Panc1 (cell line): Measurements from ENCODE around the gene DNAJC18.

Source experiments
- CTCF ChIP-seq: fragments of 450-650 bp; IDR thresholded peaks from 2 replicates; pipeline ENCODE4 v1.5.1; 2017; ENCODE audit warnings: mild to moderate bottlenecking
- TF ChIP-seq, protein P1 (sequence below), 2 experiments: IDR thresholded peaks; 2 replicates each; pipeline ENCODE4 v1.6.1; 2011 to 2012; ENCODE audit warnings: low read depth in 2 of 2, control low read depth in 1 of 2, low read length in 1 of 2, mild to moderate bottlenecking in 1 of 2, moderate library complexity in 1 of 2; ENCODE audit not compliant: insufficient read depth in 1 of 2

GRCh38 chr5:139415869-139416268, 23.5 kb downstream of the DNAJC18 start:
- TF ChIP-seq CTCF = no peak
- TF ChIP-seq, protein P1, sequence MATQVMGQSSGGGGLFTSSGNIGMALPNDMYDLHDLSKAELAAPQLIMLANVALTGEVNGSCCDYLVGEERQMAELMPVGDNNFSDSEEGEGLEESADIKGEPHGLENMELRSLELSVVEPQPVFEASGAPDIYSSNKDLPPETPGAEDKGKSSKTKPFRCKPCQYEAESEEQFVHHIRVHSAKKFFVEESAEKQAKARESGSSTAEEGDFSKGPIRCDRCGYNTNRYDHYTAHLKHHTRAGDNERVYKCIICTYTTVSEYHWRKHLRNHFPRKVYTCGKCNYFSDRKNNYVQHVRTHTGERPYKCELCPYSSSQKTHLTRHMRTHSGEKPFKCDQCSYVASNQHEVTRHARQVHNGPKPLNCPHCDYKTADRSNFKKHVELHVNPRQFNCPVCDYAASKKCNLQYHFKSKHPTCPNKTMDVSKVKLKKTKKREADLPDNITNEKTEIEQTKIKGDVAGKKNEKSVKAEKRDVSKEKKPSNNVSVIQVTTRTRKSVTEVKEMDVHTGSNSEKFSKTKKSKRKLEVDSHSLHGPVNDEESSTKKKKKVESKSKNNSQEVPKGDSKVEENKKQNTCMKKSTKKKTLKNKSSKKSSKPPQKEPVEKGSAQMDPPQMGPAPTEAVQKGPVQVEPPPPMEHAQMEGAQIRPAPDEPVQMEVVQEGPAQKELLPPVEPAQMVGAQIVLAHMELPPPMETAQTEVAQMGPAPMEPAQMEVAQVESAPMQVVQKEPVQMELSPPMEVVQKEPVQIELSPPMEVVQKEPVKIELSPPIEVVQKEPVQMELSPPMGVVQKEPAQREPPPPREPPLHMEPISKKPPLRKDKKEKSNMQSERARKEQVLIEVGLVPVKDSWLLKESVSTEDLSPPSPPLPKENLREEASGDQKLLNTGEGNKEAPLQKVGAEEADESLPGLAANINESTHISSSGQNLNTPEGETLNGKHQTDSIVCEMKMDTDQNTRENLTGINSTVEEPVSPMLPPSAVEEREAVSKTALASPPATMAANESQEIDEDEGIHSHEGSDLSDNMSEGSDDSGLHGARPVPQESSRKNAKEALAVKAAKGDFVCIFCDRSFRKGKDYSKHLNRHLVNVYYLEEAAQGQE (IDR thresholded peaks at IDR 0.05; ENCODE audit: insufficient read depth in 1 of 2, low read depth in 2 of 2, low read length in 1 of 2) = no peak
